Eye (tissue), 1 donor: ENCODE results near the gene NIPAL4.
A peak's percentile ranks its signal among the peaks of the same experiment; 100 is the strongest.
"Not testable (repeated sequence)": the region's sequence is repeated elsewhere in the genome, so short reads cannot be mapped to it uniquely, and the experiment has no call there.

Experiments
- DNase-seq: peaks from one replicate; pipeline ENCODE4 v3.0.0-alpha.2; 2015

Gene NIPAL4

DNA sequence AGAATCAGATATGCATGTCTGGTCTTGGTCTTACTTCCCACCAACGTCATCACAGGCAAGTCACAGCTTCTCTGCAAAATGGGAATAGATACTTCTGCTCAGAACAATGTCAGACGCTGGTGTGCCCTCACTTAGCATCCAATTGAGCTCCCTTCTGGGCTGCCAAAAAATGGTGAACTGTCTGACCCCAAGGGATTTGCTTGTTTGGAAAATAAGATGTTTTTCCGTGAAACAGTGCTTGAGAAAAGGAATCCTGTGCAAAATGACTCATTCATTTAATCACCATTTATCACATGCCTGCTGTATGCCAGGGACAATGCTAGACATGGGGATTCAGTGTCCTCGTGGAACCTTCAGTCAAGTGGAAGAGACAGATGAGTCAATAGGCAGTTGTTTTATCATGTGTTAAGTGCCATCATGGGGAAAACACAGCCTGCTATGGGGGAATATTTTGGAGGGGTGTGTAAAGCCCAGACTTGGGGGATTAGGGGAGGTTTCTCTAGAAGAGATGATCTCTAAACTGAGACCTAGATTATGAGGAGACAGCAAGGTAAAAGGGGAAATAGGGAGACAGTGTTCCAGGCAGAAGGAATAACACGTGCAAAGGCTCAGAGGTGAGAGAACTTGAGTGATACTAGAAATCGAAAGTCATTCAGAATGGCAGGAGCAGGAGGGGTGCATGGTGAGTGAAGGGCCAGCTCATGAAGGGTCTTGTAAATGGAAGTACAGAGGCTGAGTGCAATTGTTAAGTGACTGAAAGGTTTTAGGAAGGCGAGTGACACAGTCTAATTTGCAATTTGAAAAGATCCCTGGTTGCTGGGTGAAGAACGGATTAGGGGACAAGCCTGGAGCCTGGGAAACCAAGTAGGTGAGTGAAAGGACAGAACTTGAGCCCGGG is 3.9 kb downstream of the NIPAL4 start:
- DNase-seq: no peak

DNA sequence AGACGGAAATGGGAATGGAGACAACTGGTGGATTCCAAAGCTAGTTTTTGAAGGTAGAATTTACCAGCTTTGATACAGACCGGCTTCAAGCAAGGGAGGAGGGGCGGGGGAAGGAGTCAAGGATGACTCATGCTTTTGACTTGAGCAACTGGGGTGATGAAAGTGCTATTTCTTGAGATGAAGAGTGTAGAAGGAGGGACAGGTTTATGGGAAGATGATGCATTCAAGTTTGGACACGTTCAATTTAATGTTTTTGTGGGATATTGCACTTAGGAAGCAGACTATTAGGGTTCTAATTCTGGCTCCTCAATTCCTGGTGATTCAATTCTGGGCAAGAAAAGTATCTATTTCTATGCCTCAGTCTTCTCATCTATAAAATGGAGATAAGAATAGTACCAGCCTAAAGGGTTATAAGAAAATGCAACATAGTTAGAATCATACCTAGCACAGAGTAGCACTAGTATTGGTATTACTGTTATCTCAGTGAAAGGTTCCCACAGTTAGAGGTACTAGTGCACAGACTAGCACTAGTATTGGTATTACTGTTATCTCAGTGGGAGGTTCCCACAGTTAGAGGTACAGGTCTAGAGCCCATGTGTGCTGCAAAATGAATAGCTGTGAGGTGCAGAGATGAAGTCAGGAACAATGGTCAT is 4.6 kb downstream of the NIPAL4 start:
- no peak for DNase-seq

DNA sequence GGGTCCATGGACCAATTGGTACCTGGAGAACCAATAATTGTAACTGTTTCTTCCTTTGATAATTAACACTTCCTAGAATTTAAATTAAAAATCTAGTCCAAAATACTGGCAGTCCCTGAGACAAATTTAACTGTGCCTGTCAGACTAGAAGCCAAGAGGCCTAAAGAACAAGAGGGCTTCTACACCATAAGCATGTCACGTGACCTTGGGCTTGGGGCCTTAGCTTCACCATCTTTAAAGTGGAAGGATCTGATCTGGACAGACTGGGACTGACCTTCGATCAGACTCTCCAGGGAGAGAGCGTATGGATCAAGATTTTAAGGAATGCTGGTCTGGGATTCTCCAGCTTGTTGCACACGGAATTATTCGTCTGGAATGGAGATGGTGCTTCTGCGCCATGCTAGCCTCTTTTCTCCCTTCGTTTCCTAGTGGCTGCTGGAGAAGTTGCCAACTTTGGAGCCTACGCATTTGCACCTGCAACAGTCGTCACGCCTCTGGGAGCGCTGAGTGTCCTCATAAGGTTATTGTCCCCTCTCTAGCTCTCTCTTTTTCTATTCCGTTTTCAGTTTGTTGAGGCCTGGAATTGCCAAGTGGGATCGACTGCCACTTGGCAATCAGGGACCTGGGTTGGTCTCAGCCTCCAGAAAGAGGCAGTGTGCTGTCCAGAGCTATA is 8.4 kb downstream of the NIPAL4 start:
- DNase-seq: no peak

DNA sequence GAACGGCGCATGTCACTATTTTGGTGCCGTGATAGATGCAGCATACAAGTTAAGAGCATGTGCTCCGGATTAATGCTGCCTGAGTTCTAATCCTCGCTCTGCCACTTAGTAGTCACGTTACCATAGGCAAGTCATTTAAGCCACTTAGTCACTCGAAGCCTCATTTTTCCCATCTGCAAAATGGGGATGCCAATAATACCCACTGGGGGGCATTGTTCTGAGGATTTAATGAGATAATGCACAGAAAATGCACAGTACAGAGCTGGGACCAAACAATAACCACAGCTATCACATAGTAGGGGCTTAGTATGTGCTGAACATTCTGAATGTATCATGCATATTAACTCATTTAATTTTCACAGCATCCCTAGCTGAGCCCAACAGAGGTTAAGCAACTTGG is 9.1 kb downstream of the NIPAL4 start:
- no peak for DNase-seq

DNA sequence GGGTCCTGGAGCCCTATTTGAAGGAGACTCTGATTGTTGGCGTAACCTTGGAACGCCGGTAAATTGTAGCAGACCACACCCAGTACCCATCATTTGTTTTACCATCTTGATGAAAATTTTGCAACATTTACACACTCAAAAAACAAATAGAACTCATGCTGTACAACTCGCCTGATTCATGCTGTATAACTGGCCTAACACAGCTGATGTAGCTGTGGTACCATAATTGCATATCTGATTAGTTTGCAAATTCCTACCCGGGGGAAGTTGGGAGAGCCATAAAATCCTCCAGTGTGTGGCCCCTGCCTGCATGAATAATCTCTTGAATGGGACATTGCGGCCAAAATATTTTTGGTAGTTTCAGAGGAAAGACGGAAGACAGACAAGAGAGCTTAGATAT is 9.7 kb downstream of the NIPAL4 start:
- DNase-seq: no peak

DNA sequence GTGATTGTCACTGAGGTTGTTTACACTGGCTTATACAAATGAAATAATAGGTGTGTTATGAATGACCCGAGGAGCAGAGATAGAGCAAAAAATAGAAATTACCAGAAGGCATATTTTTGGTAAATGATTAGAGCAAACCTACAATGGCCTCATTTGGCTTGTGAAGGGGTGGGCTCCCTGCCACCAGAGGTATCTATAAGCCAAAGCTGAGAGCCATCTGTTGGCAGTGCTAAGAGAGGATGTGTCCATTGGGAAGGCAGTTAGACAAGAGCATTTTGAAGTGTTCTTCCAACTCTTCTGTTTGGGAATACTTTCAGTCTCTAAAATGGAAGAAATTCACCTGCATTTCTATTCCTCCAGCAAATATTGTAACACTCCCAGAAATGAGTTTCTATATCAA is 10.6 kb downstream of the NIPAL4 start:
- DNase-seq: no peak

DNA sequence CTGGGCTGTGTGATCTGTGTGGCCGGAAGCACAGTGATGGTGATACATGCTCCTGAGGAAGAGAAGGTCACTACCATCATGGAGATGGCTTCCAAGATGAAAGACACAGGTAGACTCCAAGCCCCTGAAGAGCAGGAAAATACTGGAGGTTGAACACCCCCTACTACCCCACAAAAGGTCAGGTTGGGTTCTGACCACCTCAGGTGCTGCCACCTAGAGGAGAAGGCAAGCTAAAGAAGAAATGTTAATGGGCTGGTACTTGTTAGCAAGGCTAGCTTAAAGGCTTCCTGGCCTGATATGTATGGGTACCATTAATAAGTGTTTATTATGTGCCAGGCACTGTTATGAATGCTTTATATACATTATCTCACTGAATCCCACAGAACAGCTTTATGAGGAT is 11.7 kb downstream of the NIPAL4 start:
- DNase-seq: no peak

DNA sequence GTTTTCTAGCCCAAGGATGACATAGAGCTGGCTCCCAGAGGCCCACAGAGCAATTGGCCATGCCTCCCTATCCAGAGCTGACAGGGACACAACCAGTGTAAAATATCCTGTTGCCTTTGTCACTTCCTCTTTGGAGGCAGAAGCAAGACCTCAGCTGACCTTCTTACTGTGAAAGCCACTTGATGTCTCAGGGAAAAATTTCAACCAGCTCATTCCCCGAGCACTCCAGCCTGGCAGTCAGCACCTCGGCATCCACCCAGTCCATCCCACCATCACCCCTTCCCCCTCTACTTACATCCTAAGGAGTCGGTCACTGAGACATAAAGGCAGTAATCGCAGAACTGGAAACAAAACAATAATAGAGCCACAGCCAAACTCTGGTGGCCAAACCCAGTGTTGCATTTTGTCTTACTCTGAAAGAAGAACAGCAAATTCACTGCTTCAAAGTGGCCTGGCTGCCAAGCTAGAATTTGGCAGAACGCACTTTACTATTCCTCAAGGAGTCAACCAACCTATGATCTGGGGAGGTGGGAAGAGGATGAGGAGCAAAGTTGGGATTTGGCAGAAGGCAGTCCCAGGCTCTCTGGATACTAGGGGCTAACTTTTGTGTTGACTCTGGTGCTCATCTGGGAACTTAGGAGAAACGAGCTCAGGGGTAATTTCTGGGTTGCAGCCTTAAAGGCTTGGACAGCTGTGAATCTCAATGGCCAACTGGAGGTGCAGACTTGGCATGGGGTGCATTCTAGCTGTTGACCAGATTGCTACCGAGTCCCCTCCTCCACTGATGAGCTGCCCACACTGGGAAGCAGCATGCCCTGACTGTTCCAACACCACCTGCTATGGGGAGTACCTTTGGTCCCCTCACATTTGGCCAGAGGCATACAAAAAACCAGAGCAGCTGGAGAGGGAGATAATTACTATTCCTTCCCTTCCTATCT is 13.6 kb downstream of the NIPAL4 start:
- no peak for DNase-seq

DNA sequence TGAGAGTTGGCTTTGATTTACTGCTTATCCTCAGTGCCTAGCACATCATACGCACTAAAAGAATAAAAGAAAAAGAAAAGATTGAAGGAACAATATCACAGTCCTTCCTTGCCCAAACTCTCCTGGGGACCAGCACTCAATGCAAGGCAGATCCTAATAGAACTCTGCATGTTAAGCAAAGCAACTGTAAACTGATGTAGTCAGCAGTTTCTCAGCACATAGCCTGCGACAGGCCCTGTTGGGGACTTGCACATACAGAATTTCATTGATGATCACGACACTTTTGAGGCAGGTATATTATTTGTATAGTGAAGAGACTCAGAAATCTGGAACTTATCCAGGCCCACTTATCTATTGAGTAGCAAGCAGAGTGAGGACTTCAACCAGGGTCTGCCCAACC is 15.4 kb downstream of the NIPAL4 start:
- DNase-seq: no peak

DNA sequence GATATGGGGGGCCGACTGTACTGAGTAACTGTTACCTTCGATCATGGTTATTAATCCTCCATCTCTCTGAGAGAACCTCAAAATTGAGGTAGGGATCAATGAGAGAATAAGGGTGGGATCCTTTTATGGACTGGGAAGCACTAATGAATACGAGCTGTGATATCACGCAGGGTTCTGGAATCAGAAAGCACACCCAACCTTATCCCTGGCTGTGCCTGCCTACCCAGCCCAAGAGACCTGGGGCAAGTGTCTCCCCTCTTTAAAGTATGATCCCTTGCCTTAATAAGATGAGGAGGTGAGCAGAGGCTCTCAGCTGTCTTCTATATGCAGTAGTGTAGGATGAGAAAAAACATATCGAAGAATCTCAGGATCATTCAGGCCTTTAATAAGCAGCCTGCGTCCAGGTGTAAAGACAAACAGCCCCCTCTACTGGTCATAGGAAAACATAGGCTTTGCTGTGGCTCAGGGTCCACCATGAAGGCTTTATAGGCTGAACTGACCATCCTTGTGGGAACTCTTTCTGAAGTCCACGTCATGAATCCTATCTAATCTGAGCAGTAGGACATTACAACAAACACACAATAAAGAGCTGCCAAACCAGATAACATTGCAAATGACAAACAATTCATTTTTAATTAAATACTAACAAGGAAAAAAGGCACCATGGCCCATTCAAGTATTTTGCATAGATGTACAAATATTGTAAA is 16.8 kb downstream of the NIPAL4 start:
- DNase-seq: peak; percentile 89

DNA sequence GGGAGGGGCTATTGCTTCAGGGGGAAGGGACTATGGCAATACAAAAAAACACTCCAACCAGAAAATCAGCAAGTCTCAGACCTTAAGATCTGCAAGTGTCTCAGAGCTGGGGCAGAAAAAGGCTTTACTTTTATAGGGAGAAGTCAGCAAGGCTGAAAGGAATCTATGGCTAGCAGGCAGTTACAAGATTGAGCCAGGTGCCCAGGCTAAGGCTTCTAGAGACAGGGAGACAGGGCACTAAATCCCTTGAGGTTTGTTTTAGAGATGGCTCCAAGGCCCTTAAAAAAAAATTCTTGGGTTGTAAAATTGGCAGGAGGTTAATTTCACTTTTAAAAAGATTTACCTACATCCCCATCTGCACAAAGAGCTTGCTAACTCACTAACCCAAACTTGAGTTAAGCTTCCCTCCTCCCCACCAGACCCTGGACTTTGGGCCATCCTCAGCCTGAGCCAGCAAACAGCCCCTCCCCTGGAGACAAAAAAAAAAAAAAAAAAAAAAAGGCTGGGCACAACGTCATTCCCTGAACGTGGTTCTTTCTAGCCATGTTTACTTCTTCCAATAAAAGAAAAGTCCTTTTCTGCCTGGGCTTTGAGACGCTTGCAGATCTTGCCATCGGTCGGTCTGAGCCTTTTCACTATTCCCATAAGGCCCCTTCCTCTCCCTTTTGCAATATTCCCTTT is 17.9 kb downstream of the NIPAL4 start:
- no peak for DNase-seq

DNA sequence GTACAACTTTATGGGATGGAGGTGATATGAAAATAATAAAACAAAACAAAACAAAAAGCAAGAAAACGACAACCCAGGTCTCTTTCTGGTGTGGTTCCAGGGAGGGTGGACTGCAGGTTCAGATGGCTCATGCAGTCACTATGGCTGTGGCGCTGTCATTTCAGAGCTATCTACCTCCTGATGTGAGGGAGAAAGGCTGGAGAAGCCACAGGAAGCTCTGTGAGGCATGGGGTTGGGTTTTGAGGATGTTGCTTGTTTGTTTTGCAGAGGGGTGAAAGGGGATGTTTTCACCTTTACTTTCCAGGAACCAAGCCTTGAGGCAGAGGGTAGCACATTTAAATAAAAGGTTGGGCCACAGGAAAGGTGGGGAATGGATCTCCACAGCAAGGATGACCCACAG is 18.7 kb downstream of the NIPAL4 start:
- no peak for DNase-seq

DNA sequence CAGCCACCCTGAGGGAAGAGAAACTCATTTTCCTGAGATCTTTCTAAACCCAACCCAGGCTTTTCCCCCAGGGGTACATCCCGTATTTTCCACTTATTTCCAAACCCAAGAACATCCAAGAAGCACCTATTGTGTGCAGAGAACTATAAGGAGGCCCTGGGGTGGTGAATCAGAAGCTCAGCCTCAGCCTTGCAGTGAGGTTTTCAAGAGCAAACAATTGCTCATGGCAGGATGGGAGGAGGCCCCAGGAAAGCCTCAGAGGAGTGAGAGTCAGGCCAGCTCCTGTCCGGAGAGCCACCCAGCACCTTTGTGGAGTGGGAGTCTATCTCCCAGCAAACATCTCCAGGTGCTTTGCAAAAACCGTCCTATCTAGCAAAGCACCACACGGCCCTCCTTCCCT is 19.2 kb downstream of the NIPAL4 start:
- no peak for DNase-seq

DNA sequence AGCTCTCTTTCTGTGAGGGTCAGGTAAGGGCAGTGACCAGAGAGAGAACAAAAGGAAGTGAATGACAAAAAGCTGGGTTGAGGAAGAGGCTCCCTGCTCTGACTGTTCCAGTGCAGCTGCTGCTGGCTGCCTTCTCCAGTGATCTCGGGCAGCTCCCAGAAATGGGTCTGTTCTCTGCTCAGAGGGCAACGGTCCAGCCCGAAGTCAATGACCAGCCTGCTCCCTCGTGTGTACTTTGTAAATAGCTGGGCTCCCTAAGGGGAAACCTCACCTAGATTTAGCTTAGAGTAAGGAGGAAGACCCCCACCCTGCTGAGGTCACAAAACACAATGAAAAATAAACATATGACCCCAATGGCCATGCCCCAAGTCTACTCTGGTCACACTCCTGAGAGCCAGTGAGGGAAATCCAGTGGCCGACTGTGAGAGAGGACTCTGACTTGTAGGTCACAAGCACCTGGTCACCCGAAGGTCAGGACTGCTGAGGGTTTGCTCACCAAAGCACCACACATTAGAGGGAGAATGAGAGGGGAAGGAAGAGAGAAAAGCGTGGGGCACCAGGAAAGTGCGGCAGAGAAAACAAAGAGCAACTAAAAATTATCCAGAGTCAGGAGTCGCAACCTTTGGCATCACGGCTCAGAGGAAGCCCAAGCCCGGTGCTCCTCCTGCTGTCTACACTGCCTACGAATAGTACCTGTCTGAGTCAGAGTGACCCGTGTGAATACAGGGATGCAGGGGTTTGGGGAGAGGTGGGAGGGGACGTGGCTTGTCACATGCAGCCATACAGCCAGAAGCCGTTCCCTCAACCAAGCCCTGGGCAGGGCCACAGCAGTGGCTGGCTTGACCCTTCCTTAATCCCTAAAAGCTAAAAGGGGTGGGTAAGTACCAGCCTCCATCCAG is 19.8 kb downstream of the NIPAL4 start:
- no peak for DNase-seq

DNA sequence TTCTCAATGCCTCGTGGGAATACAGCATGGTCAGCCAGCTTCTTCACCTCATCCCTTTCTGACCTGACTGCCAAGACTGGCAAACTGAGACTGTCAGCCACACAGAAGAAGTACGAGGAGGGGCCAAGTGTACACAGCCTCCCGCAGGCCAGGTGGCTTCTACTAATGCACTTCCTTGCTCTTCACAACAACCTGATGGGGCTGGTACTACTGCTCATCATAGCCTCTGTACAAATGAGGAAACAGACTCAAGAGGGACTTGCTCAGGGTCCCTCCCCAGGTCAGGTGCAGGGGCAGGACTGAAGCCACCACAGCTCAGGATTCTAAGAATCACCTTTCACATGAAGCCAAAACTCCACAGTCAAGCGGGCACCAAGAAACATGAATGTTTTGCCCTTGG is 21.3 kb downstream of the NIPAL4 start:
- no peak for DNase-seq

DNA sequence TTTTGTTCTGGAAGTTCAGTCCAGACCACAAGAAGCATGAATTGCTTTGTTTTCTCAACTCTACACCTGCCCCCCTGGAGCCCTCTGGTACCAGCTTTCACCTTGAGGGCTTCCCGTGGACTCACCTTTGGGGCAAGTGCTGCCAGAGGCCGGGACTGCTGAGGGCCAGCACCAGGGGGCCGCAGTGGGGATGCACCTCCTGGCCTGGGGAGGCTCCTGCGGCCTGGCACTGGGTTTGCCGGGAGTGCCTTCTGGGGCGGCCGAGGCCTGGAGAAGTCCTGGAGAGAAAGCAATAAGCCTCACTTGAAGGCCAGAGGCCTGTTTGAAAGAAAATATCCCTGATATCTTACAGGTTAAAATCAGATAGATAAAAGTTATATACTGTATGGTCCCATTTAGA is 21.7 kb downstream of the NIPAL4 start:
- DNase-seq: no peak

DNA sequence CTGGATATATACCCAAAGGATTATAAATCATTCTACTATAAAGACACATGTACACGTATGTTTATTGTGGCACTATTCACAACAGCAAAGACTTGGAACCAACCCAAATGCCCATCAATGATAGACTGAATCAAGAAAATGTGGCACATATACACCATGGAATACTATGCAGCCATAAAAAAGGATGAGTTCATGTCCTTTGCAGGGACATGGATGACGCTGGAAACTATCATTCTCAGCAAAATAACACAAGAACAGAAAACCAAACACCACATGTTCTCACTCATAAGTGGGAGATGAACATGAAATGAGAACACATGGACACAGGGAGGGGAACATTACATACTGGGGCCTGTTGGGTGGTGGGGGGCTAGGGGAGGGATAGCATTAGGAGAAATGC is 22.7 kb downstream of the NIPAL4 start:
- not testable (repeated sequence) for DNase-seq

DNA sequence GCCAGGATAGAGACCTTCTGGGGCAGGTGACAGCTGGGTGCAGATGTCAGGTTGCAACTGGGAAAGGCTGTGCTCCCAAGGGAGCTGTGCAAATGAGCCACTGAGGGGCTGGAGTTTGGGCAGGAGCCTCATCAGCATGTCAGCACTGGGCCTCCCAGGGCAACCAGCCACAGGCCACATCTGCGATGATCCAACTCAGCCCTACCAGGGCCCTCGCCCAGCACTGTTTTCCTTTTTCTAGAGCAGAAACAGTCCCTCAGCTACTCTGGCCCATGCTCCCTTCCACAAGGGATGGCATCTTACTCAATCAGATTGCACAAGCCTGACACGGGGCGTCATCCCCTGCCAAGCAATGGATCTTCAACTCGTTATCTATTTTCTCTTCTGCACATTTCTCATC is 24.8 kb downstream of the NIPAL4 start:
- DNase-seq: no peak

DNA sequence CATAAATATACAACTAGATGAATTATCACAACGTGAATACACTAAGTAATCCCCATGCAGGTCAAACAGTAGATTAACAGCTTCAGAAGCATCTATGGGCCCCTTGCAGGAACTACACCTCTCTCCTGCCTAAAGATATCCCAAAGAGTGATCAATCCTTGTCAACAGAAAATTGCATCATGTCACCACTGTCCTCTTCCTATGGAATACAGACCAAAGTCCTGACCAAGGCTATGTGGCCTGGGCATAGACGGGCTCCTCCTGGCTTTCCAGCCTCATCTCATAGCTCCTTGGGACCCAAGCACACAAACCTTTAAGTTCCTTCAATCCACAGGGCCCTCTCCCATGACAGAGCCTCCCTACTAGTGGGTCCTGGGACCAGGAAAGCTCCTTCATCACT is 25.3 kb downstream of the NIPAL4 start:
- no peak for DNase-seq

DNA sequence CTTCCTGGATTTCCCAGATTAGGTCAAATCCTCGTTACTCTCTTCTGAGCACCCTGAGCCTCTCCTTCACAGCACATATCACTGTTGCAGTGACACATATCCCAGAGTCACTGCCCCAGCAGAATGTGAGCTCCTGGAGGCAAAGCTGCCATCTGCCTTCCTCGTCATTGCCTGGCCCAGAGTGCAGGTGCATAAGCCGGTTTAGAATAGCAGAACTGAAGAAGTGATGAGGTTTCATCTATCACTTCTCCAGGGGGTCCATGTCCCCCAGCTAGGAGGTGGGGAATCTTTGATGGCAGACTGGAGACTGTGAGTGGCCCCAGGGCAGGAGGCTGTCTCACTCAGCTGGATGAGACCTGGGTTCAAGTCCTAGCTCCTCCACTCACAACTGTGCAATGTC is 25.8 kb downstream of the NIPAL4 start:
- no peak for DNase-seq
